ENCODE results near the gene MARCKS.

The MARCKS gene

GRCh38 chr6:113856625-113857555, at the start of gene MARCKS:
Gene MARCKS (plus strand): TSS chr6:113857345. CDS start chr6:113857746, 401 bp downstream.
- DNase-seq = peak; percentile 86

GRCh38 chr6:113809826-113810225, 47.3 kb upstream of the MARCKS start:
- no peak for DNase-seq

DNA sequence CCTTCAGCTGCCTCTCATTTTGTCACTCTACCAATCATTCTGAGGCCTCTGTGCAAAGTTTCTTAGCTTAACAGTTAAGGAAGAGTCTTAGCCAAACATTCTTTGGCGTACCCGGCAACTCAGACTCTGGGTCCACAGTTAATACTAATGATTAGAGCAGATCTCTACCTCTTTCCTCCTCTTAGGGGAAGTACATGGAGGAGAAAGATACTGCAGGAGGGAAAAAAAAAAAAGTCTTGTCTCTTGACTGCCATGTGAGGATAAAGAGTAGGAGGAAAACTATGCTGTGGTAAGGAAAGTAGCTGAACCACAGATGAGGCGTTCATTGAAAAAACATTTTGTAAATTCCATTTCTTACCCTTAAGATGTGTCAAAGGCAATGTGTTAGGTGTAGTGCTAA, 44.0 kb upstream of the MARCKS start:
- DNase-seq = peak; percentile 79

GRCh38 chr6:113818578-113818977, 38.6 kb upstream of the MARCKS start:
- DNase-seq = no peak

- no peak for DNase-seq
Measured at GRCh38 chr6:113819169-113819830, 37.8 kb upstream of the MARCKS start.

DNA sequence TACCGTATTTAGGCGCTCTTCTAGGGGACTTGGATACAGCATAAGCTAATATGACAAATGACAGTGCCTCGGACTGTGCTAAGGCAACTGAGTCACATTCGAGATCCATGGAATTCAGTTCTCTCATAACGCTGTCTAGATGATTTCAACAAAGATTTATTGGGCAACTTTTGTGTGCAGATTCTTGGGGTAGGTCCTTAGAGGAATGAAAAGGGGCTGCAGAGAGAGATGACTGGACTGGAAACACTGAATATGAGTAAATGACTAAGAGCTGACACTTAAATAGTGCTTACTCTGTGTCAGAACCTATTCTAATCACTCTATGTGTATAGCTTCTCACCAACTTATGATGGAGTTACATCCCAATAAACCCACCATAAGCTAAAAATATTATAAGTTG, 36.4 kb upstream of the MARCKS start:
- DNase-seq = no peak

DNA sequence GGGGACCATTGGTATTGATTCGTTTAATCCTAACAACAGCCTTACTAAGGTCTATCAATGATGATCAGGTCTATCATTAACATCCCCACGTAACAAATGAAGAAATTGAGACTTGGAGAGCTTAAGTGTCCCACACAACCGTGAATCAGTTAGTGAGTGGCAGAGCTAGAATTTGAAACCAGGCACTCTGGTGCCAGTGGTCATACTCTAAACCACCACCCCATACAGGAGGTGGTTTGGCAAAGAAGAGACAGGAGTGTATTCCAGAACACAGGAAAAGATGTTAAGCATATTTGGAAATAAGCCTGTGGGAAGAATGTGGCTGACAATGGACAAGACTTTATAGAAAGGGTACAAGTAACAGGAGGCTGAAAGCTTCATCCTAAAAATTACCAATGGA, 35.7 kb upstream of the MARCKS start:
- no peak for DNase-seq

- no peak for DNase-seq
Measured at GRCh38 chr6:113823916-113824315, 33.2 kb upstream of the MARCKS start.

DNA sequence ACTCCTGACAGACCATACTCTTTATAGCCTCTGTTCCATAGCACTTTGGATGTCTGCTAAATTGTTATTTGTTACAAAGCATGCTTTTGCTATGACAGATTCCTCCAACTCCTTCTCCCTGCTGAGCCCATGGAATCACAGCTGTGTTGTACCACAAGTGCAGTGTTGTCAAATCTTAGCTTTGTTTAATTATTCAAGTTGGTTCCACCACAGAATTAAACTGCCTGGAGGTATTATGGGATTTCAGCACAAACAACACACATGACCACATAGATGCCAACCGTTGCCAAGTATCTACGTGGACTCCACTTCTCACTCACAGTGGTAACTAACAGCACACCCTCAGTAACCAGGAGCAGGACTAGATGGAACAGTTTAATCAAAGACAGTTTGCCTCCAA, 32.7 kb upstream of the MARCKS start:
- DNase-seq = no peak

DNA sequence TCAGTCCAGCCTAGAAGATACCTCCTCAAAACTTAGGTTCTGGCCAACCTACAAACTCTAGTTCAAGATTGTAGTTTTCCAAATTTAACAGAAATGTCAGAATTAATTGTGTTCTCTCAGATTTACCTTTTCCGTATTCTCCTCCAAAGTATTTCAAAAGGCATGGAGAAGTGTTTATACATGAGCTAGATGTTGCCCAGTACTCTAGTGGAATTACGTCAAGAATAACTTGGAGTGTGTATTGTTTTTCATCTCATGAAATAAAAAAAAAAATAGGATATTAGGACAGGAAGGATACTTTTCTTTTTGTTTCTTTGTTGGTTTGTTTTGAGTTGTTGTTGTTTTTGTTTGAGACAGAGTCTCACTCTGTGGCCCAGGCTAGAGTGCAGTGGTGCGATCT, 32.3 kb upstream of the MARCKS start:
- DNase-seq = no peak

GRCh38 chr6:113825781-113826180, 31.4 kb upstream of the MARCKS start:
- DNase-seq = no peak

GRCh38 chr6:113828984-113829695, 28.0 kb upstream of the MARCKS start:
- DNase-seq = no peak

GRCh38 chr6:113829696-113830045, 27.5 kb upstream of the MARCKS start:
- peak; percentile 20 for DNase-seq

DNA sequence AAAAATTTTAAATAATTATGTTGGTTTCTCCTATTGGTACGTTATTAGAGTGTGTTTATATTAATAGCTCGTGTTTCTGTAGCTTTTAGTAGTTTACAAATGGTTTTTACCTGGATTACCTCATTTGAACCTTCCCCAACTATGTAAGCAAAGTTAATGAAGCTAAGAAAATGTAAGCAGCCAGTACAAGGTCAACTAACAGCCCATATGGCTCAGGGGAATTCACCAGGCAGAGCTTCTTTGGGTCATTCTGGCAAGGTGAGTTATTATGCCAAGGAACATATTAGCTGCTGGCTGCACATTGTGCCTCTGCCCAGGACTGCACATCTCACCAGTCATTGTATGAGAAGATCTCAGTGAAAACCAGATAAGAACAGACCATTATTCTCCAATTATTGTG, 27.0 kb upstream of the MARCKS start:
- DNase-seq = no peak

- DNase-seq = peak; percentile 51
Measured at GRCh38 chr6:113833537-113833936, 23.6 kb upstream of the MARCKS start.

DNA sequence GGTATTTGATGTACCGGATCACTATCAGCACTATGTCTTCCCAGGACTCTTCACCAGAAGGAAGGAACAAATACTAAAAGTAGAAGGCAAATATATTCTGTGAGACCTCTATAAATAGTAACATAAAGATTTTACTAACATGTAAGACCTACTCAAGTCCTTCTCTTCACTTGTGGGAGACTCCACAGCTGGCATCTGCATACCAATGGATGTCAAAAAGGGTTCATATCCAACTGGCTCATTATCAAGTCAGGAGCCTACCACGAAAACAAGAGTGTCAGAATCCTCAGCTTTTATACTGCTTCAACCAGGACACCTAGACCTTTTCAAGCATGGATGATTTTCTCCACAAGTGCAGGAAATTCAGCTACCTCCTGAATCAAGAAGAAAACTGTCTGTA, 20.0 kb upstream of the MARCKS start:
- no peak for DNase-seq

DNA sequence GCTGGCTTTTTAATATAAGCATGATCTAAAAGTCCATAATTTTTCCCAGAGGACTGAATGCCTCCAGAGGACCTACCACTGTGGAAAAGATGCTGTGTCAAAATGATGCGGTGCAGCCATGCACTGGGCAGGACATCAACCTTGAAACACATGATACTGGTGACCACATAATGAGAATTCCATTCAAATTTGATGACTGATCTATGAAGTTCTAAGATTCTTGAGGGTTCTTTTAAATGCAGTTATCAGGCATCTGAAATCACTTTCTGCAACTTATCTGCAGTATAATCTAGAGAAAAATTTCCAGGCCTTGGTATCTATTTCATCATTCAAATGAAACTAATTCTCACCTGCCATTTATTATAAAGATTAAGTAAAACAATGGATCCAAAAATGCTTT, 15.0 kb upstream of the MARCKS start:
- DNase-seq = no peak

GRCh38 chr6:113843500-113844073, 13.6 kb upstream of the MARCKS start:
- DNase-seq = no peak

GRCh38 chr6:113846577-113846976, 10.6 kb upstream of the MARCKS start:
- peak; percentile 34 for DNase-seq

DNA sequence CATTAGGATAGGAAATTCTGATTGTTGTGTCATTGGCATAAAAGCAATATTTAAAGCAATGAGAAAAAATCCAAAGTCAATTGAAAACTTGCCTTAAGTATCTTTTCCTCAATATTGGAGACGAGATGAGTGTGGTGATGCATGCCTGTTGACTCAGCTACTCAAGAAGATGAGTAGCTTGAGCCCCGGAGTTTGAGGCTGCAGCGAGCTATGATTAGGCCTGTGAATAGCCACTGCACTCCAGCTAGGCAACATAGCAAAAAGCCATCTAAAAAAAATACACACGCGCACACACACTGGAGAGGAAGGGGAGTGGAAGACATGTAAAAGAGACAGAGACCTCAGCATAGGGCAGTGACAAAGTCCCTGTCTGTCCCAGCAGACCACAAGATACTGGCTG, 9.7 kb upstream of the MARCKS start:
- DNase-seq = no peak

- no peak for DNase-seq
Measured at GRCh38 chr6:113848280-113848679, 8.9 kb upstream of the MARCKS start.

- no peak for DNase-seq
Measured at GRCh38 chr6:113848811-113849210, 8.3 kb upstream of the MARCKS start.

DNA sequence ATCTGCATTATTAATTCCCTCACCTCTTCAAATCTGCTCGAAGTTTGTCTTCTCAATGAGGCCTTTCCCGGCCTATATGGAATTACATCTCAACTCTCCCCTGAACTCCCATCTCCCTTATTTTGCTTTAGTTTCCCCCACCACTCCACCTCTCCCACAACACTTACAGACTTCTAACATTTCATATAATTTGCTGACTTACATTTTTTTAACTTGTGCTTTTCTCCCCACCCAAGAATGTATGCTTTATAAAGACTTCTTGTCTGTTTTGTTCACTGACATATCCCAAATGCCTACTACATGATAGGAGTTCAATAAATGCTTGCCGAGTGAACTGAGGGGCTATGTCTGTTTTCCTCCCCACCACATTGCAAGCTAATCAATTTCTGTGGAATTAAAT, 3.9 kb upstream of the MARCKS start:
- no peak for DNase-seq
